IMR-90 (cell line): Measurements from ENCODE around the gene LLPH. TPM values are rescaled to one million over a fixed set of nuclear protein-coding genes. Genes with fewer than 3 reads are reported as not detected.
"Not testable (repeated sequence)": the region's sequence is repeated elsewhere in the genome, so short reads cannot be mapped to it uniquely, and the experiment has no call there.

Source experiments
- ATAC-seq: fragments of 200-7000 bp; cut with Tn5 transposase; 2 replicates; pipeline ENCODE4 v1.9.1; 2020; ENCODE audit warnings: low read depth, mild to moderate bottlenecking, moderate library complexity
- BruUV-seq: library from RNA; stranded (reverse); fragments of 400-500 nt; replicated peaks from 2 replicates; lab custom pipeline; 2021; lab: Mats Ljungman, UMichigan
- CTCF ChIA-PET: fragments of 300-600 bp; formaldehyde crosslinking; extraction: SDS; loops from one replicate; lab custom pipeline; 2021; ENCODE audit warnings: antibody characterized with exemption; lab: Yijun Ruan, JAX
- POLR2A ChIA-PET: fragments of 300-600 bp; sonication (Branson Sonifier 250); formaldehyde crosslinking; loops from one replicate; lab custom pipeline; 2022; ENCODE audit warnings: antibody characterized with exemption; ENCODE audit not compliant: unreplicated experiment; lab: Charles Lee
- DNase-seq: peaks from one replicate; pipeline ENCODE4 v3.0.0; 2013
- H2AFZ ChIP-seq: replicated peaks from 2 replicates; pipeline ENCODE3; 2013; ENCODE audit warnings: low read length, mild to moderate bottlenecking; ENCODE audit not compliant: poor library complexity
- H2AK5ac ChIP-seq: 2 replicates; pipeline ENCODE4 v1.6.1; 2013; ENCODE audit warnings: low read depth, low read length, inconsistent platforms
- H2AK9ac ChIP-seq: replicated peaks from 2 replicates; pipeline ENCODE3; 2013; ENCODE audit warnings: mild to moderate bottlenecking, low read depth, low read length, moderate library complexity; ENCODE audit not compliant: poor library complexity
- H2BK120ac ChIP-seq: 2 replicates; pipeline ENCODE4 v1.6.1; 2013; ENCODE audit warnings: low read depth, low read length, inconsistent platforms
- H2BK15ac ChIP-seq: 3 replicates; pipeline ENCODE4 v1.6.1; 2013; ENCODE audit warnings: low read depth, low read length, inconsistent platforms
- H2BK20ac ChIP-seq: 2 replicates; pipeline ENCODE4 v1.6.1; 2013; ENCODE audit warnings: low read depth, mild to moderate bottlenecking, inconsistent platforms, low read length, moderate library complexity
- H2BK5ac ChIP-seq: 2 replicates; pipeline ENCODE4 v1.6.1; 2013; ENCODE audit warnings: mild to moderate bottlenecking, low read depth, low read length, inconsistent platforms; ENCODE audit not compliant: poor library complexity, severe bottlenecking
- H3K14ac ChIP-seq: replicated peaks from 2 replicates; pipeline ENCODE4 v1.6.1; 2013; ENCODE audit warnings: low read depth, low read length, inconsistent platforms
- H3K18ac ChIP-seq: 2 replicates; pipeline ENCODE4 v1.6.1; 2013; ENCODE audit warnings: low read depth, low read length, control low read depth
- H3K23ac ChIP-seq: 2 replicates; pipeline ENCODE4 v1.6.1; 2013; ENCODE audit warnings: low read depth, low read length, inconsistent platforms
- H3K27ac ChIP-seq: 2 replicates; pipeline ENCODE4 v1.5.1; 2013; ENCODE audit warnings: mild to moderate bottlenecking, control low read depth, low read length; ENCODE audit not compliant: insufficient read depth
- H3K27me3 ChIP-seq: 2 replicates; pipeline ENCODE4 v1.6.1; 2013; ENCODE audit warnings: low read length; ENCODE audit not compliant: control insufficient read depth, insufficient read depth
- H3K36me3 ChIP-seq: 2 replicates; pipeline ENCODE4 v1.6.1; 2013; ENCODE audit warnings: low read length, mixed read lengths; ENCODE audit not compliant: control insufficient read depth, insufficient read depth
- H3K4ac ChIP-seq: 2 replicates; pipeline ENCODE4 v1.6.1; 2013; ENCODE audit warnings: low read depth, low read length, inconsistent platforms
- H3K4me1 ChIP-seq: 2 replicates; pipeline ENCODE4 v1.6.1; 2013; ENCODE audit warnings: low read length, mixed read lengths; ENCODE audit not compliant: control insufficient read depth, insufficient read depth
- H3K4me2 ChIP-seq: 2 replicates; pipeline ENCODE4 v1.6.1; 2013; ENCODE audit warnings: low read depth, mild to moderate bottlenecking, control low read depth, low read length, moderate library complexity
- H3K4me3 ChIP-seq: 2 replicates; pipeline ENCODE4 v1.5.1; 2013; ENCODE audit warnings: low read depth, mild to moderate bottlenecking, control low read depth, low read length, moderate library complexity; ENCODE audit not compliant: insufficient read depth
- H3K56ac ChIP-seq: 2 replicates; pipeline ENCODE4 v1.6.1; 2013; ENCODE audit warnings: low read length, inconsistent platforms; ENCODE audit not compliant: insufficient read depth; ENCODE audit errors: extremely low read depth
- H3K79me1 ChIP-seq, 2 experiments: 2 replicates each; pipeline ENCODE4 v1.6.1; 2013; ENCODE audit warnings: low read length in 2 of 2, inconsistent platforms in 1 of 2, low read depth in 1 of 2
- H3K9ac ChIP-seq: 2 replicates; pipeline ENCODE4 v1.6.1; 2013; ENCODE audit warnings: low read depth, low read length, control low read depth
- H3K9me1 ChIP-seq: 2 replicates; pipeline ENCODE4 v1.6.1; 2013; ENCODE audit warnings: low read length, inconsistent platforms; ENCODE audit not compliant: insufficient read depth
- H3K9me3 ChIP-seq: 2 replicates; pipeline ENCODE4 v1.6.1; 2013; ENCODE audit warnings: low read length; ENCODE audit not compliant: control insufficient read depth, insufficient read depth
- H4K20me1 ChIP-seq: 2 replicates; pipeline ENCODE4 v1.6.1; 2013; ENCODE audit warnings: low read length, inconsistent platforms; ENCODE audit not compliant: insufficient read depth
- H4K5ac ChIP-seq: 2 replicates; pipeline ENCODE4 v1.6.1; 2013; ENCODE audit warnings: mild to moderate bottlenecking, low read depth, low read length, control low read depth
- H4K8ac ChIP-seq, 2 experiments: 2 replicates each; pipeline ENCODE4 v1.6.1; 2013; ENCODE audit warnings: low read depth in 2 of 2, low read length in 2 of 2, control low read depth in 1 of 2, inconsistent platforms in 1 of 2
- H4K91ac ChIP-seq: 2 replicates; pipeline ENCODE4 v1.6.1; 2013; ENCODE audit warnings: low read depth, low read length, inconsistent platforms; ENCODE audit not compliant: insufficient read depth
- MAFK ChIP-seq: IDR thresholded peaks from 2 replicates; pipeline ENCODE4 v1.6.1; 2012; ENCODE audit warnings: low read depth, low read length, improper control_type of control experiment
- RAD21 ChIP-seq: IDR thresholded peaks from 2 replicates; pipeline ENCODE4 v1.6.1; 2012; ENCODE audit warnings: low read length, improper control_type of control experiment
- RCOR1 ChIP-seq: IDR thresholded peaks from 2 replicates; pipeline ENCODE4 v1.6.1; 2012; ENCODE audit warnings: mild to moderate bottlenecking, low read length, improper control_type of control experiment; ENCODE audit not compliant: insufficient replicate concordance
- WGBS, 2 experiments: methylation state at CpG; one replicate each; pipeline versions ENCODE4 v1.1.5 to v1.1.7; 2013; ENCODE audit warnings: missing lambda C conversion rate in 2 of 2; ENCODE audit not compliant: insufficient read length in 1 of 2; ENCODE audit errors: extremely low coverage in 2 of 2; 5-methylcytosine and 5-hydroxymethylcytosine counted together
- dilution Hi-C: fragments of 300-500 bp; cut with HindIII; formaldehyde crosslinking; loops from one replicate; pipeline ENCODE4 v1.14.3; 2018; ENCODE audit warnings: low sequenced_read_pairs; ENCODE audit not compliant: unreplicated experiment
- in situ Hi-C: fragments of 300-500 bp; cut with MboI; formaldehyde crosslinking; loops from 3 replicates; pipeline ENCODE4 v1.14.3; 2019; ENCODE audit warnings: low sequenced_read_pairs, inconsistent platforms, mixed read lengths
- intact Hi-C: fragments of 100-400 bp; cut with micrococcal nuclease; formaldehyde crosslinking; loops from 2 replicates; pipeline ENCODE4 v1.10.0; 2022
- polyA plus RNA-seq, 3 experiments: library from polyadenylated mRNA; depleted of rRNA; stranded (reverse); fragments of >200 nt; gene quantifications; 2 replicates each; pipeline ENCODE4 v1.2.3, GENCODE V29; 2012; ENCODE audit warnings: low replicate concordance in 1 of 3
- total RNA-seq: library from RNA; depleted of rRNA; stranded (reverse); fragments of >200 nt; gene quantifications from 2 replicates; pipeline ENCODE4 v1.2.3, GENCODE V29; 2012
- TF ChIP-seq, protein P1 (sequence below): conservative IDR thresholded peaks from 2 replicates; pipeline ENCODE4 v1.5.1; 2012; ENCODE audit warnings: mild to moderate bottlenecking, low read depth, low read length, improper control_type of control experiment

The LLPH gene
- total and polyA plus RNA-seq, 2 of the 4 experiments (the other 2 are of a cell fraction) = 2.7 to 17.0 TPM

DNA sequence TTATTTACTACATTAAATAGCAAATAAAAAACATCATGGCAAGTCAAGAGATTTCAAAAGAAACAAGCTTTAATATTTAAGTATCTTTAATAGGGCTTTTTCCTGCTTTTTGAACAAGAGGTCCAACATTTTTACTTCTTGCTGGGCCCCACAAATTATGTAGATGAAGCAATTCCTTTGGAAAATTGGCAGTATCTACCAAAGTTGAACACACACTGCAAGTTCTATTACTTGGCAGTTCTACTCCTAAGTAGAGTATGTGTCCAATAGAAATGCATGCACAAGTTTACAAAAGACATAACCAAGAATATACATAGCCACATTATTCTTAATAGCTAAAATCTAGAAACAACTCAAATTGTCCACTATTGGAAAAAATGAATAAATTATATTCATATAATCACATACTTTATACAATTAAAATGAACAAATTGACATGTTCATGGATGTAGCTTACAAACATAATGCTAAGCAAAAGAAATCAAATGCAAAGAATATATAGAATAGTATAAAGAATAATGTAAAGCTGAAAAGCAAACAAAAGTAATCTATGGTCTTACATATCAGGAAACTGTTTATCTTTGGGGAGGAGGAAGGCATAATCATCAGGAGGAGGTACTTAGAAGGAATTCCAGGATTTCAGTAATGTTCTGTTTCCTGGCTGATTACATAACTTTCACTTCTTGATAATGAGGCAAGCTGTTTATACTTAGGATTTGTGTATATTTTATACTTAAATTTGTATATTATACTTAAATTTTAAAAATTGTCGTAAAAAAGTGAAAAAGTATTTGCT lies 45.8 kb upstream of the LLPH start (continued):
- TF ChIP-seq, protein P1, sequence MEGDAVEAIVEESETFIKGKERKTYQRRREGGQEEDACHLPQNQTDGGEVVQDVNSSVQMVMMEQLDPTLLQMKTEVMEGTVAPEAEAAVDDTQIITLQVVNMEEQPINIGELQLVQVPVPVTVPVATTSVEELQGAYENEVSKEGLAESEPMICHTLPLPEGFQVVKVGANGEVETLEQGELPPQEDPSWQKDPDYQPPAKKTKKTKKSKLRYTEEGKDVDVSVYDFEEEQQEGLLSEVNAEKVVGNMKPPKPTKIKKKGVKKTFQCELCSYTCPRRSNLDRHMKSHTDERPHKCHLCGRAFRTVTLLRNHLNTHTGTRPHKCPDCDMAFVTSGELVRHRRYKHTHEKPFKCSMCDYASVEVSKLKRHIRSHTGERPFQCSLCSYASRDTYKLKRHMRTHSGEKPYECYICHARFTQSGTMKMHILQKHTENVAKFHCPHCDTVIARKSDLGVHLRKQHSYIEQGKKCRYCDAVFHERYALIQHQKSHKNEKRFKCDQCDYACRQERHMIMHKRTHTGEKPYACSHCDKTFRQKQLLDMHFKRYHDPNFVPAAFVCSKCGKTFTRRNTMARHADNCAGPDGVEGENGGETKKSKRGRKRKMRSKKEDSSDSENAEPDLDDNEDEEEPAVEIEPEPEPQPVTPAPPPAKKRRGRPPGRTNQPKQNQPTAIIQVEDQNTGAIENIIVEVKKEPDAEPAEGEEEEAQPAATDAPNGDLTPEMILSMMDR = no peak
- TF ChIP-seq RCOR1 = no peak
- no peak for TF ChIP-seq MAFK
- TF ChIP-seq RAD21 = no peak

DNA sequence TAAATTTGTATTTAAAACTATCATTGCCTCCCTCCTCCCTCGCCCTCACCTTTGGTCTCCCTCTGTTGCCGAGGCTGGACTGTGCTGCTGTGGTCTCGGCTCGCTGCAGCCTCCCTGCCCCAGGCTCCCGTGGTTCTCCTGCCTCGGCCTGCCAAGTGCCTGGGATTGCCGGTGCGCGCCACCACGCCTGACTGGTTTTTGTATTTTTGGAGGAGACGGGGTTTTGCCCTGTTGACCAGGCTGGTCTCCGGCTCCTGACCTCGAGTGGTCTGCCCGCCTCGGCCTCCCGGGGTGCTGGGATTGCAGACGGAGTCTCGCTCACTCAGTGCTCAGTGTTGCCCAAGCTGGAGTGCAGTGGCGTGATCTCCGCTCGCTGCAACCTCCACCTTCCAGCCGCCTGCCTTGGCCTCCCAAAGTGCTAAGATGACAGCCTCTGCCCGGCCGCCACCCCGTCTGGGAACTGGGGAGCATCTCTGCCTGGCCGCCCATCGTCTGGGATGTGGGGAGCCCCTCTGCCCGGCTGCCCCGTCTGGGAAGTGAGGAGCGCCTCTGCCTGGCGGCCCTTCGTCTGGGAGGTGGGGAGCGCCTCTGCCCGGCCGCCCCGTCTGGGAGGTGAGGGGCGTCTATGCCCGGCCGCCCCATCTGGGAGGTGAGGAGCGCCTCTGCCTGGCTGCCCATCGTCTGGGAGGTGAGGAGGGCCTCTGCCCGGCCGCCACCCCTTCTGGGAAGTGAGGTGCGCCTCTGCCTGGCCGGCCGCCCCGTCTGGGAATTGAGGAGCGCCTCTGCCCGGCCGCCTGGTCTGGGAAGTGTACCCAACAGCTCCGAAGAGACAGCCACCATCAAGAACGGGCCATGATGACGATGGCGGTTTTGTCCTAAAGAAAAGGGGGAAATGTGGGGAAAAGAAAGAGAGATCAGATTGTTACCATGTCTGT lies 44.1 kb upstream of the LLPH start:
- H2BK15ac ChIP-seq, H3K36me3 ChIP-seq, DNase-seq, H2BK20ac ChIP-seq, H2AFZ ChIP-seq, H3K4ac ChIP-seq, dilution Hi-C loops, H3K4me2 ChIP-seq, H2AK9ac ChIP-seq, H4K20me1 ChIP-seq, H3K27me3 ChIP-seq, H2AK5ac ChIP-seq, H4K91ac ChIP-seq, BruUV-seq, intact Hi-C loops, POLR2A ChIA-PET, H3K23ac ChIP-seq, H3K79me1 ChIP-seq, H3K9me3 ChIP-seq, H4K5ac ChIP-seq, H4K8ac ChIP-seq, H3K9ac ChIP-seq, H3K4me1 ChIP-seq, H3K56ac ChIP-seq, H3K4me3 ChIP-seq, H3K14ac ChIP-seq, CTCF ChIA-PET, H2BK5ac ChIP-seq, H3K9me1 ChIP-seq, H2BK120ac ChIP-seq, H3K27ac ChIP-seq, H3K18ac ChIP-seq, ATAC-seq: not testable (repeated sequence)
- in situ Hi-C loops = loop anchor here (25.0 kb wide), 1 partner anchor 238 kb away; no protein-coding TSS in a partner anchor
- WGBS, 2 experiments = 98% methylated on average over 6 of the region's 54 CpGs; no CpG with 5 or more reads in 1 of the 2 experiments
